Caco-2 (cell line): Measurements from ENCODE around the gene ACP7. TPM values are rescaled to one million over a fixed set of nuclear protein-coding genes. Genes with fewer than 3 reads are reported as not detected.
A peak's percentile ranks its signal among the peaks of the same experiment; 100 is the strongest.

Experiments
- BruUV-seq: library from RNA; stranded (reverse); fragments of 400-500 nt; replicated peaks from 2 replicates; lab custom pipeline; 2021; lab: Mats Ljungman, UMichigan
- CTCF ChIA-PET: fragments of 300-600 bp; sonication (Branson Sonifier 250); formaldehyde crosslinking; loops from one replicate; lab custom pipeline; 2022; ENCODE audit warnings: antibody characterized with exemption; lab: Charles Lee
- POLR2A ChIA-PET: fragments of 300-600 bp; sonication (Branson Sonifier 250); formaldehyde crosslinking; loops from one replicate; lab custom pipeline; 2022; ENCODE audit warnings: antibody characterized with exemption; lab: Charles Lee
- DNase-seq, 2 experiments: peaks; one replicate each; pipeline versions ENCODE4 v3.0.0 to v3.0.0-alpha.2; 2020 to 2022
- H3K27me3 ChIP-seq: replicated peaks from 2 replicates; pipeline ENCODE4 v1.6.0; 2011; ENCODE audit warnings: low read length; ENCODE audit not compliant: control insufficient read depth, insufficient read depth
- H3K36me3 ChIP-seq: 2 replicates; pipeline ENCODE4 v1.5.1; 2011; ENCODE audit warnings: low read length; ENCODE audit not compliant: control insufficient read depth, insufficient read depth
- H3K4me1 ChIP-seq: fragments of 250-450 bp; sonication (Bioruptor Pico); 2 replicates; pipeline ENCODE4 v1.5.1; 2020; ENCODE audit warnings: mild to moderate bottlenecking
- H3K4me3 ChIP-seq: 2 replicates; pipeline ENCODE4 v1.5.1; 2011; ENCODE audit warnings: low read depth, mild to moderate bottlenecking, control low read depth, low read length
- H3K9me3 ChIP-seq: fragments of 250-450 bp; sonication (Bioruptor Pico); 2 replicates; pipeline ENCODE4 v1.5.1; 2020; ENCODE audit warnings: mild to moderate bottlenecking, moderate library complexity
- H3K27ac Mint-ChIP-seq: one replicate; pipeline ENCODE4 v1.8.0; 2022; ENCODE audit warnings: mixed read lengths; ENCODE audit not compliant: unreplicated experiment
- H3K27me3 Mint-ChIP-seq: one replicate; pipeline ENCODE4 v1.8.0; 2022; ENCODE audit warnings: mixed read lengths; ENCODE audit not compliant: insufficient read depth, unreplicated experiment
- H3K36me3 Mint-ChIP-seq: one replicate; pipeline ENCODE4 v1.8.0; 2022; ENCODE audit warnings: mild to moderate bottlenecking, mixed read lengths; ENCODE audit not compliant: insufficient read depth, unreplicated experiment
- H3K4me1 Mint-ChIP-seq: one replicate; pipeline ENCODE4 v1.8.0; 2022; ENCODE audit warnings: low read depth, mixed read lengths; ENCODE audit not compliant: unreplicated experiment
- H3K4me3 Mint-ChIP-seq: one replicate; pipeline ENCODE4 v1.8.0; 2022; ENCODE audit warnings: mild to moderate bottlenecking, moderate library complexity, mixed read lengths; ENCODE audit not compliant: unreplicated experiment
- H3K9me3 Mint-ChIP-seq: one replicate; pipeline ENCODE4 v1.8.0; 2022; ENCODE audit warnings: mixed read lengths; ENCODE audit not compliant: unreplicated experiment
- CTCF ChIP-seq, 2 experiments: fragments of 200-600 bp in 1 of 2; IDR thresholded peaks; 1 replicate in 1 of 2; 2 replicates in 1 of 2; pipeline versions ENCODE4 v1.5.1 to v1.8.0; 2011 to 2022; ENCODE audit warnings: antibody characterized with exemption in 1 of 2, control low read depth in 1 of 2, inconsistent platforms in 1 of 2, low read depth in 1 of 2, low read length in 1 of 2, mild to moderate bottlenecking in 1 of 2, moderate library complexity in 1 of 2; ENCODE audit not compliant: insufficient read depth in 1 of 2, severe bottlenecking in 1 of 2, unreplicated experiment in 1 of 2
- intact Hi-C: fragments of 100-400 bp; cut with micrococcal nuclease; formaldehyde crosslinking; loops from one replicate; pipeline ENCODE4 v1.10.0; 2022; ENCODE audit not compliant: unreplicated experiment
- total RNA-seq: library from RNA; stranded (reverse); gene quantifications from 2 replicates; pipeline ENCODE4 v1.2.3, GENCODE V29; 2022

Gene ACP7
- total RNA-seq, 1 experiment from 2014 or later: 0.45 TPM

GRCh38 chr19:39084732-39085080, 538 bp downstream of the ACP7 start:
- no peaks in the 10 kb centered on the region for H3K36me3 Mint-ChIP-seq
- Histone ChIP-seq H3K4me3 (peak overlapping the region; percentile 51; the same call in 1 of the 2 replicates), H3K27me3 (no peaks in the 10 kb centered on the region; the same call in none of the 2 replicates), H3K36me3 (no peaks in the 10 kb centered on the region), H3K9me3 (no peaks in the 10 kb centered on the region), H3K4me1 (0 out of 2 replicates have a peak, but pooled peaks cover 5% of the 10 kb centered on the region)
- no peak for DNase-seq
- peaks cover 16% of the 10 kb centered on the region for H3K27me3 Mint-ChIP-seq
- no peaks in the 10 kb centered on the region for H3K9me3 Mint-ChIP-seq
- ChIA-PET POLR2A (no interaction called here), CTCF (interaction anchor here (0.5 to 0.9 kb wide), 3 partner anchors 154 to 268 kb away, joined by 3 to 5 read pairs (median 3); partner anchors contain the start of genes MRPS12 and SAMD4B)
- TF ChIP-seq CTCF (IDR thresholded peaks at IDR 0.05; ENCODE audit: insufficient read depth in 1 of 2, low read depth in 1 of 2, low read length in 1 of 2, severe bottlenecking in 1 of 2, unreplicated experiment in 1 of 2): no peak
- intact Hi-C loops: loop anchor here (2.0 kb wide), 1 partner anchor 32 kb away; no protein-coding TSS in a partner anchor
- BruUV-seq: no TSS peak
- peak overlapping the region; percentile 84 for H3K4me3 Mint-ChIP-seq
- H3K4me1 Mint-ChIP-seq: peaks cover 7% of the 10 kb centered on the region
- no peak overlapping the region for H3K27ac Mint-ChIP-seq

DNA sequence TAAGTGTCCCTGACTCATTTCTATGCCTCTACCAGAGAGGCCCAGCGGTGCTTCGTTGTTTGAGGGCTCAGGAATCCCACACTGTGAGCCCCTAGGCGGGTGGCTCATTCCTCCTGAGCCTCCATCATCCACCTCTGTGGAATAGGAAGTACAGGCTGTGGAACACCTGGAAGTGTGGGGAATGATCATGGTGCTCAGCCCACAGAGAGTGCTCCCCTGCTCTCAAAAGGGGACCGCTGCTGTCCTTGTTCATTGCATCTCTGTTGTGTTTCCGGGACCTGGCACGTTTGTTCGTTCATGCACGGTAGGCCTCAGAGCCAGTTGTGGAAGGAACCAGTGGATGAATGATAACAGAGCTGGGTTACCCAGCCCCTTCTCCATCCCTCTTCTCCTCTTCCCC, 1.2 kb downstream of the ACP7 start:
- no peak overlapping the region for H3K27ac Mint-ChIP-seq
- H3K9me3 Mint-ChIP-seq: no peaks in the 10 kb centered on the region
- no peaks in the 10 kb centered on the region; the same call in none of the 2 replicates for H3K27me3 ChIP-seq
- H3K27me3 Mint-ChIP-seq: peaks cover 16% of the 10 kb centered on the region
- CTCF ChIA-PET: no interaction called here
- no peak for DNase-seq
- TF ChIP-seq CTCF (IDR thresholded peaks at IDR 0.05; ENCODE audit: insufficient read depth in 1 of 2, low read depth in 1 of 2, low read length in 1 of 2, severe bottlenecking in 1 of 2, unreplicated experiment in 1 of 2): no peak
- H3K4me1 ChIP-seq: 0 out of 2 replicates have a peak, but pooled peaks cover 5% of the 10 kb centered on the region
- peak overlapping the region; percentile 84 for H3K4me3 Mint-ChIP-seq
- no peaks in the 10 kb centered on the region for H3K36me3 Mint-ChIP-seq
- POLR2A ChIA-PET: interaction anchor here (0.6 kb wide), 1 partner anchor 311 kb away, joined by 4 read pairs; no protein-coding TSS in a partner anchor
- intact Hi-C loops: loop anchor here (2.0 kb wide), 1 partner anchor 33 kb away; no protein-coding TSS in a partner anchor
- H3K4me3 ChIP-seq: no peak overlapping the region
- no peaks in the 10 kb centered on the region for H3K36me3 ChIP-seq
- no TSS peak for BruUV-seq
- peaks cover 7% of the 10 kb centered on the region for H3K4me1 Mint-ChIP-seq
- H3K9me3 ChIP-seq: no peaks in the 10 kb centered on the region

GRCh38 chr19:39086386-39086785, 2.2 kb downstream of the ACP7 start:
- DNase-seq: no peak
- Mint-ChIP-seq H3K27me3 (peaks cover 18% of the 10 kb centered on the region), H3K27ac (no peak overlapping the region), H3K4me3 (no peak overlapping the region), H3K9me3 (no peaks in the 10 kb centered on the region), H3K36me3 (no peaks in the 10 kb centered on the region), H3K4me1 (peaks cover 7% of the 10 kb centered on the region)
- no peak for TF ChIP-seq CTCF (IDR thresholded peaks at IDR 0.05; ENCODE audit: insufficient read depth in 1 of 2, low read depth in 1 of 2, low read length in 1 of 2, severe bottlenecking in 1 of 2, unreplicated experiment in 1 of 2)
- Histone ChIP-seq H3K9me3 (no peaks in the 10 kb centered on the region), H3K4me3 (no peak overlapping the region), H3K36me3 (no peaks in the 10 kb centered on the region), H3K4me1 (0 out of 2 replicates have a peak, but pooled peaks cover 5% of the 10 kb centered on the region), H3K27me3 (no peaks in the 10 kb centered on the region; the same call in none of the 2 replicates)
- ChIA-PET POLR2A (interaction anchor here (0.7 kb wide), 1 partner anchor 156 kb away, joined by 5 read pairs; the partner anchor contains the start of genes MRPS12 and SARS2), CTCF (interaction anchor here (0.6 kb wide), 1 partner anchor 124 kb away, joined by 3 read pairs; no protein-coding TSS in a partner anchor)
- BruUV-seq: no TSS peak
- intact Hi-C loops: no loop called here
